ENCODE results near the gene GLG1. TPM values are rescaled to one million over a fixed set of nuclear protein-coding genes. Genes with fewer than 3 reads are reported as not detected.
"Not testable (repeated sequence)": the region's sequence is repeated elsewhere in the genome, so short reads cannot be mapped to it uniquely, and the experiment has no call there.

GLG1 gene
- polyA plus RNA-seq, 2 donors, result 17.9 to 20.6 TPM

DNA sequence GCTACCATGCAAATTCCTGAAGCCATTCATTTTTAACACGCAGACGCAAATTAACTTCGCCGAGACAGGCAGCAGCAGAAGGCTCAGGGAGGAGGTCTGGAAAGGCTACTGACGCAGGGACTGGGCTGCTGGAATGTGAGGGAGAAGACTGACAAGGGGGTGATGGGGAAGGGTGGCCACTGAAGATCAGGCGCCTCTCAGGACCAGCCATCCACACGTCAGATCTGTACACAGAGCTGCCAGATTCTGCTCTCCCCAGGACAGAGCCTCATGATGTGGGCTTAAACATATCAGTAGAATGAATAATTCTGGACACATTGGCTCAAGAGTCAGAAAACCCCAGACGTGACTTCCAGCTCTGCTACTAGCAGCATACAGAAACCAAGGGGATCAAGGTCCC is 160.0 kb downstream of the GLG1 start:
- H3K27me3 ChIP-seq (ENCODE audit: control insufficient read depth in 1 of 2, insufficient read depth in 2 of 2, low read length in 2 of 2), result no peaks in the 10 kb centered on the region
- H3K4me3 ChIP-seq (ENCODE audit: low read depth in 1 of 2, low read length in 2 of 2), result no peak overlapping the region
- no peak overlapping the region for H3K27ac ChIP-seq (ENCODE audit: low read depth in 2 of 2, low read length in 1 of 2)
- H3K4me1 ChIP-seq (ENCODE audit: control insufficient read depth in 2 of 2, insufficient read depth in 2 of 2, low read length in 1 of 2), result peaks cover 3 to 21% of the 10 kb centered on the region in 2 donors
- 96% methylated on average over 8 of the region's 8 CpGs for WGBS, 2 donors
- peaks cover 0 to 2% of the 10 kb centered on the region in 2 donors for H3K36me3 ChIP-seq (ENCODE audit: control insufficient read depth in 2 of 2, insufficient read depth in 2 of 2, low read length in 1 of 2)
- H3K9me3 ChIP-seq (ENCODE audit: control insufficient read depth in 2 of 2, insufficient read depth in 1 of 2, low read depth in 1 of 2, low read length in 1 of 2), result no peaks in the 10 kb centered on the region

DNA sequence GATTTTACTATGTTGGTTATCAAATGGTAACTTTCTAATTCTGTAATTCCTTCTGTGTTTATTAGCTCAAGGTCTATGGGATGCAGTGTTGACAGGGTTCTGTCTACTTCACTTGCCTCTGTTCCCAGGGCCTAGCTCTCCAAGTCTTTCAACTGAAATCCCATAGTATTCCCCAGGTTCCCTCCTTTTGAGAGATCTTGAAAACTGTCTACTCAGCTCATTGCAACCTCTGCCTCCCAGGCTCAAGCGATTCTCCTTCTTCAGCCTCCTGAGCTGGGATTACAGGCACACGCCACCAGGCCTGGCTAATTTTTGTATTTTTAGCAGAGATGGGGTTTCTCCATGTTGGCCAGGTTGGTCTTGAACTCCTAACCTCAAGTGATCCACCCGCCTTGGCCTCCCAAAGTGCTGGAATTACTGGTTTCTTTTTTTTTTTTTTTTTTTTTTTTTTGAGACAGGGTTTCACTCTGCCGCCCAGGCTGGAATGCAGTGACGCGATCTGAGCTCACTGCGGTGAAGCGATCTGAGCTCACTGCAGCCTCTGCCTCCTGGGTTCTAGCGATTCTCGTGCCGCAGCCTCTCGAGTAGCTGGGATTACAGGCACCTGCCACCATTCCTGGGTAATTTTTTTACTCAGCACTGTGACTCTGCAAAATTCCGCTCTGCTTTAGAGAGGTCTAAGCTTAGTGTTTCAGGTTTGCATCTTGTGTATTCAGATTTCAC is 163.1 kb downstream of the GLG1 start:
- not testable (repeated sequence) for H3K27me3 ChIP-seq (ENCODE audit: control insufficient read depth in 1 of 2, insufficient read depth in 2 of 2, low read length in 2 of 2); H3K9me3 ChIP-seq (ENCODE audit: control insufficient read depth in 2 of 2, insufficient read depth in 1 of 2, low read depth in 1 of 2, low read length in 1 of 2); H3K36me3 ChIP-seq (ENCODE audit: control insufficient read depth in 2 of 2, insufficient read depth in 2 of 2, low read length in 1 of 2); H3K27ac ChIP-seq (ENCODE audit: low read depth in 2 of 2, low read length in 1 of 2); H3K4me3 ChIP-seq (ENCODE audit: low read depth in 1 of 2, low read length in 2 of 2)
- WGBS, 2 donors, result 96 to 97% methylated on average over 13 of the region's 13 CpGs
- H3K4me1 ChIP-seq (ENCODE audit: control insufficient read depth in 2 of 2, insufficient read depth in 2 of 2, low read length in 1 of 2), result peaks cover 3 to 11% of the 10 kb centered on the region in 2 donors

DNA sequence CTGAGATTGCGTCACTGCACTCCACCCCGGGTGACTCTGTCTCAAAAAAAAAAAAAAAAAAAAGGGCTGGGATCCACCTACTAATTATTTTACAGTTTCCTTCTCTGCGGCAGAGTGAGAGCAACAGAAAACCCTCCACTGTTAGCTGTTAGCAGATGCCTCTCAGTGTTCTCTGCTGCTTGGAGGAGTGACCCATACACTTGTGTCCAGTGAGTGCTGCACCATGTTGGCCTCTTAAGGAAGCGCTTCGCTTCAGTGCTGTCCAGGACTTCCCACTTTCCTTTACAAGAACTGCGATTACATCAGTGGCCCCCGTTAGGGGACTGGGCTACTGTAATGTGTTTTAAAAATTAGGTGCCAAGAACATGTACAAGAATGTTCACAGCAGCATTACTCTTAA is 167.2 kb downstream of the GLG1 start:
- H3K4me1 ChIP-seq (ENCODE audit: control insufficient read depth in 2 of 2, insufficient read depth in 2 of 2, low read length in 1 of 2), result no peaks in the 10 kb centered on the region
- no peaks in the 10 kb centered on the region for H3K36me3 ChIP-seq (ENCODE audit: control insufficient read depth in 2 of 2, insufficient read depth in 2 of 2, low read length in 1 of 2)
- no peak overlapping the region for H3K4me3 ChIP-seq (ENCODE audit: low read depth in 1 of 2, low read length in 2 of 2)
- 78 to 81% methylated on average over 7 of the region's 7 CpGs for WGBS, 2 donors
- H3K27me3 ChIP-seq (ENCODE audit: control insufficient read depth in 1 of 2, insufficient read depth in 2 of 2, low read length in 2 of 2), result no peaks in the 10 kb centered on the region
- H3K9me3 ChIP-seq (ENCODE audit: control insufficient read depth in 2 of 2, insufficient read depth in 1 of 2, low read depth in 1 of 2, low read length in 1 of 2), result no peaks in the 10 kb centered on the region
- no peak overlapping the region for H3K27ac ChIP-seq (ENCODE audit: low read depth in 2 of 2, low read length in 1 of 2)

DNA sequence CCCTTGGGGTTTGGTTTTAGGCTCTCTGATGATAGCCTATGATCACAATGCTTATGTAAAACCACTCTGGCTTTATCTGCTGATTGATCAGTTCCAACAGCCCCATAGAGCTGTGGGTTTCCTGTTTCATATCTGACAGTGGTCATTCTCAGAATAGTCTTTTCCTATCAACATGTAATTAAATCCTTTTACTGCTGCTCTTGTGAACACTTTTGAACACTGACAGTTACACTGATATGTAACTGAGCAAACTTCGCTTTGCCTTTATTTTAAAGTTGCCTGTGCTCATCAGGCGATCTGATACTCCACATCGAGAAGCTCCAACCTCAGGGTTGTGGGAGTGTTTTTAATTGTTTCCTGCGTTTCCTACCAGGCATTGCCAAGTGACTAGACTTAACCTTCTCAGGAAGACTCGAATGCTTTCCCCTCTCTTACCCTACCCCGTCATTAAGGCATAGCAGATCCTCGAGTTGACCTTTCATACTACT is 168.4 kb downstream of the GLG1 start:
- no peaks in the 10 kb centered on the region for H3K9me3 ChIP-seq (ENCODE audit: control insufficient read depth in 2 of 2, insufficient read depth in 1 of 2, low read depth in 1 of 2, low read length in 1 of 2)
- H3K4me3 ChIP-seq (ENCODE audit: low read depth in 1 of 2, low read length in 2 of 2), result no peak overlapping the region
- no peak overlapping the region for H3K27ac ChIP-seq (ENCODE audit: low read depth in 2 of 2, low read length in 1 of 2)
- H3K36me3 ChIP-seq (ENCODE audit: control insufficient read depth in 2 of 2, insufficient read depth in 2 of 2, low read length in 1 of 2), result no peaks in the 10 kb centered on the region
- WGBS, 2 donors, result 69 to 74% methylated on average over 7 of the region's 7 CpGs
- H3K27me3 ChIP-seq (ENCODE audit: control insufficient read depth in 1 of 2, insufficient read depth in 2 of 2, low read length in 2 of 2), result no peaks in the 10 kb centered on the region
- no peaks in the 10 kb centered on the region for H3K4me1 ChIP-seq (ENCODE audit: control insufficient read depth in 2 of 2, insufficient read depth in 2 of 2, low read length in 1 of 2)

DNA sequence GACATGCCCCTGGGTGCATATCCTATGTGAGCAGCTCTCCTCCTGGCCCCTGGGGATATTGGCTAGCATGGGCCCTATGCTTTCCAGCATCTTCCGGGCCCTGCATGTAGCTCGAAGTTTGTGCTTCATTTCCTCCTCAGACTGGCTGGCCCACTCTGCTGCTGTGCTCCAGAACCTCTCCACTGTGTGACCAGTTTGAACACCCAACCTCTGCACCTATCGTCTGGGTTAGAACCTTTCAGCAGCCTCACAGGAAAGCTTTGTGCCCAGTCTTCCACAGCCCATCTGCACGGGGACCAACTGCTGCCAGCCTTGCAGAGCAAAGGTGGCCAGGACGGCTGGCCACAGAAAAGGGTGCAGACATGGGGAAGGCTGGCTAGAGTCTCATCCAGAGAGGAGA is 175.4 kb downstream of the GLG1 start:
- WGBS, 2 donors, result 62 to 72% methylated on average over 5 of the region's 5 CpGs
- Histone ChIP-seq H3K27ac (ENCODE audit: low read depth in 2 of 2, low read length in 1 of 2) (no peak overlapping the region), H3K4me3 (ENCODE audit: low read depth in 1 of 2, low read length in 2 of 2) (no peak overlapping the region), H3K4me1 (ENCODE audit: control insufficient read depth in 2 of 2, insufficient read depth in 2 of 2, low read length in 1 of 2) (no peaks in the 10 kb centered on the region), H3K27me3 (ENCODE audit: control insufficient read depth in 1 of 2, insufficient read depth in 2 of 2, low read length in 2 of 2) (no peaks in the 10 kb centered on the region), H3K9me3 (ENCODE audit: control insufficient read depth in 2 of 2, insufficient read depth in 1 of 2, low read depth in 1 of 2, low read length in 1 of 2) (no peaks in the 10 kb centered on the region), H3K36me3 (ENCODE audit: control insufficient read depth in 2 of 2, insufficient read depth in 2 of 2, low read length in 1 of 2) (no peaks in the 10 kb centered on the region)

DNA sequence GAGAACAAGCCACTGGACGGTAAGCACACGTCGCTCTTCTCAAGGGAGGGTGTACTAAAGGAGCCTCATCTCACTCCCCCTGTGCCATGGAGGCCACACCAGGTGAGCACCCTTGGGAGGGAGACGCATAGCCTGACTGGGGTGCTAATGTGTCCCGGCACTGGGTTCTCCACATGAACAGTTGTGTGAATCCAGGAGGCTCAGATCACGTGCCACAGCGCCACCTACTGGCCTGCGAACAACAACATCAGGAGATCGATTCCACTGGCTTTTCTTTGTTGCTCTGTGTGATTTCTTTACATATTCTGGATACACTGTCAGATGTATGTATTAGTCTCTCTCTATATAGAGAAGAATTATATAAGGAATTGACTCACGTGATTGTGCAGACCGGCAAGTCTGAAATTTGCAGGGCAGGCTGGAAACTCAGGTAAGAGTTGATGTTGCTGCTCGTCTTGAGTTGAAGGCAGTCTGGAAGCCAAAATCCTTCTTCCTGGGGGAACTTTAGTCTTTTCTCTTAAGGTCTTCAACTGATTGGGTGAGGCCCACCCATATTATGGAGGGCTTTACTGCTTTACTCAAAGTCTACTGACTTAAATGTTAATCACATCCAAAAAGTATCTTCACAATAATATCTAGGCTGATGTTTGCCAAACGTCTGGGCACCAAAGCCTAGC is 176.7 kb downstream of the GLG1 start:
- WGBS, 2 donors, result 26 to 32% methylated on average over 13 of the region's 13 CpGs

DNA sequence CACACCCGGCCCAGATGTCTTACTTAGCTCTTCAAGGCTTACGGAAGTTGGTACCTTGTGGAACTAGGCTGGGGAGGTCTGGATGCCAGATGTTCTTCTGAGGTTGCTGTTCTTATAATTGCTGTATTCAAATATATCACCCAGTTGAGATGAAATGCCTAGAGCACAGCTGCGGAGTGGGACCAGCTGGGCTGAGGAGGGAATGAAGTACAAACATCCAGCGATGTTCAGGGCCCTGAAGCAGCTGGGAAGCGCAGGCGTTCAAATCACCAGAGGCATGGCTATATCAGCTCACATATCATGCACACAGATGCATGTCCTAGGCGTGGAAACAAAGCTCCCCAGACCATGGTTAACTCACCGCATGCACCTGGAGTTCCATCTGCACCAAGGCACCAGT is 178.4 kb downstream of the GLG1 start:
- not testable (repeated sequence) for H3K9me3 ChIP-seq (ENCODE audit: control insufficient read depth in 2 of 2, insufficient read depth in 1 of 2, low read depth in 1 of 2, low read length in 1 of 2); H3K36me3 ChIP-seq (ENCODE audit: control insufficient read depth in 2 of 2, insufficient read depth in 2 of 2, low read length in 1 of 2); H3K27me3 ChIP-seq (ENCODE audit: control insufficient read depth in 1 of 2, insufficient read depth in 2 of 2, low read length in 2 of 2); H3K27ac ChIP-seq (ENCODE audit: low read depth in 2 of 2, low read length in 1 of 2); H3K4me1 ChIP-seq (ENCODE audit: control insufficient read depth in 2 of 2, insufficient read depth in 2 of 2, low read length in 1 of 2); H3K4me3 ChIP-seq (ENCODE audit: low read depth in 1 of 2, low read length in 2 of 2)
- 77 to 89% methylated on average over 3 of the region's 8 CpGs for WGBS, 2 donors

More for the DNA sequence above, 176.7 kb downstream of the GLG1 start:
- H3K9me3 ChIP-seq (ENCODE audit: control insufficient read depth in 2 of 2, insufficient read depth in 1 of 2, low read depth in 1 of 2, low read length in 1 of 2); H3K27me3 ChIP-seq (ENCODE audit: control insufficient read depth in 1 of 2, insufficient read depth in 2 of 2, low read length in 2 of 2); H3K27ac ChIP-seq (ENCODE audit: low read depth in 2 of 2, low read length in 1 of 2); H3K4me1 ChIP-seq (ENCODE audit: control insufficient read depth in 2 of 2, insufficient read depth in 2 of 2, low read length in 1 of 2); H3K36me3 ChIP-seq (ENCODE audit: control insufficient read depth in 2 of 2, insufficient read depth in 2 of 2, low read length in 1 of 2); H3K4me3 ChIP-seq (ENCODE audit: low read depth in 1 of 2, low read length in 2 of 2): not testable (repeated sequence)

DNA sequence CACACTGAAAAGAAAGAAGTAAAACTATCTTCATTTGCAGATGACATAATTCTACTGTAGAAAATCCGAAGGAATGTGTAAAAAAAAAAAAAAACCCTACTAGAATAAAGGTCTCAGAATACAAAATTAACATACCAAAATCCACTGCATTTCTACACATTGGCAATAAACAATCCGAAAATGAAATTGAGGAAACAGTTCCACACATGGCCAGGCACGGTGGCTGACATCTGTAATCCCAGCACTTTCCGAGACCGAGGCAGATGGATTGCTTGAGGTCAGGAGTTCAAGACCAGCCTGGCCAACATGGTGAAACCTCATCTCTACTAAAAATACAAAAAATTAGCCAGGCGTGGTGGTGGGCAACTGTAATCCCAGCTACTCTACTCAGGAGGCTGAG is 181.2 kb downstream of the GLG1 start:
- H3K27me3 ChIP-seq (ENCODE audit: control insufficient read depth in 1 of 2, insufficient read depth in 2 of 2, low read length in 2 of 2); H3K9me3 ChIP-seq (ENCODE audit: control insufficient read depth in 2 of 2, insufficient read depth in 1 of 2, low read depth in 1 of 2, low read length in 1 of 2); H3K27ac ChIP-seq (ENCODE audit: low read depth in 2 of 2, low read length in 1 of 2); H3K36me3 ChIP-seq (ENCODE audit: control insufficient read depth in 2 of 2, insufficient read depth in 2 of 2, low read length in 1 of 2); H3K4me3 ChIP-seq (ENCODE audit: low read depth in 1 of 2, low read length in 2 of 2); H3K4me1 ChIP-seq (ENCODE audit: control insufficient read depth in 2 of 2, insufficient read depth in 2 of 2, low read length in 1 of 2): not testable (repeated sequence)
- WGBS, 2 donors, result 62 to 65% methylated on average over 6 of the region's 6 CpGs

DNA sequence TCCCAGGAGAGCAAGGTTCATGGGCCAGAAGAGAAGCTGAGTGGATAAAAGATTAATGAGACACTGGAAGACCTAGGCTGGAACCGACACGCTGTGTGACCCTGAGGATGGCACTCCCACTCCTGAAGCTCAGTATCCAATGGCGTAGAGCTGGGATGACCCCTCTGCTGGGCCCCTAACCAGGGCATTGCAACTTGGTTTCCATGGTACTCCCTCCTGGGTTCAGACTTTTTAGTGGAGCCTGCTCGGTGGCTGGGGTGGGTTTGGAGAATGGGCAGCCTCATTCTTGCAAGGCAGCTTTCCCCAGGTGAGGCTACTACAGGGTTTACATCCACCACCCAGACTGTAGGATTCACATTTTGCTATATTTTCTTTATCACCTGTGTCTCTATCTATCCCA is 183.2 kb downstream of the GLG1 start:
- not testable (repeated sequence) for H3K36me3 ChIP-seq (ENCODE audit: control insufficient read depth in 2 of 2, insufficient read depth in 2 of 2, low read length in 1 of 2); H3K9me3 ChIP-seq (ENCODE audit: control insufficient read depth in 2 of 2, insufficient read depth in 1 of 2, low read depth in 1 of 2, low read length in 1 of 2)
- WGBS, 2 donors, result 76 to 91% methylated on average over 4 of the region's 4 CpGs

DNA sequence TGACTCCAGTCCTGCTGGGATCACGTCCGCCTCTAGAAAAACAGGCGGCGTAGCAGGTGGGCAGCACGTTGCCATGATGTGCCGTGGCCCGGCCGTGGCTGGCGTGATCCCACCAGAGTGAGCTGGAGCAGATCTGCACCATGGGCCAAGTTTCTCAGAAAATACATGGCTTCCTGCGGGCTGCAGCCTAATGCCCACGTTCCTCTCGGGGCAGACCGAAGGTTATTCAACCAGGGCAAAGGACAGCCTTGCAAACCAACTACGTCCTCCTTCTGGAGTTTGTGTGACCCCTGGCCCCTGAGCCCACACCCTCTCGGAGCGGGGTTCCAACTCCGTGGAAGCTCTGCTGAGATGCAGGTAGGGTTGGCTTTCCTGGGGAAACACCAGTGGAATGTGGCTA is 184.8 kb downstream of the GLG1 start:
- not testable (repeated sequence) for H3K27me3 ChIP-seq (ENCODE audit: control insufficient read depth in 1 of 2, insufficient read depth in 2 of 2, low read length in 2 of 2); H3K9me3 ChIP-seq (ENCODE audit: control insufficient read depth in 2 of 2, insufficient read depth in 1 of 2, low read depth in 1 of 2, low read length in 1 of 2); H3K4me1 ChIP-seq (ENCODE audit: control insufficient read depth in 2 of 2, insufficient read depth in 2 of 2, low read length in 1 of 2); H3K27ac ChIP-seq (ENCODE audit: low read depth in 2 of 2, low read length in 1 of 2); H3K4me3 ChIP-seq (ENCODE audit: low read depth in 1 of 2, low read length in 2 of 2); H3K36me3 ChIP-seq (ENCODE audit: control insufficient read depth in 2 of 2, insufficient read depth in 2 of 2, low read length in 1 of 2)
- 82 to 86% methylated on average over 5 to 6 of the region's 17 CpGs for WGBS, 2 donors

More for the DNA sequence above, 183.2 kb downstream of the GLG1 start:
- not testable (repeated sequence) for H3K27me3 ChIP-seq (ENCODE audit: control insufficient read depth in 1 of 2, insufficient read depth in 2 of 2, low read length in 2 of 2); H3K4me3 ChIP-seq (ENCODE audit: low read depth in 1 of 2, low read length in 2 of 2); H3K27ac ChIP-seq (ENCODE audit: low read depth in 2 of 2, low read length in 1 of 2); H3K4me1 ChIP-seq (ENCODE audit: control insufficient read depth in 2 of 2, insufficient read depth in 2 of 2, low read length in 1 of 2)

All from esophagus (tissue), 2 donors.